Left ventricle myocardium inferior (tissue), 1 donor: Measurements from ENCODE around the gene NFYA. TPM values are rescaled to one million over a fixed set of nuclear protein-coding genes. Genes with fewer than 3 reads are reported as not detected.

Experiments
- DNase-seq: peaks from one replicate; pipeline ENCODE4 v3.0.0-alpha.2; 2020
- H3K27ac ChIP-seq: fragments of 200-600 bp; replicated peaks from 2 replicates; pipeline ENCODE4 v1.8.0; 2021
- H3K27me3 ChIP-seq: fragments of 200-600 bp; 2 replicates; pipeline ENCODE4 v1.8.0; 2021; ENCODE audit warnings: low read depth
- H3K36me3 ChIP-seq: fragments of 200-600 bp; 2 replicates; pipeline ENCODE4 v1.8.0; 2021
- H3K4me1 ChIP-seq: fragments of 200-600 bp; 2 replicates; pipeline ENCODE4 v1.8.0; 2021
- H3K4me3 ChIP-seq: fragments of 200-600 bp; 2 replicates; pipeline ENCODE4 v1.8.0; 2021; ENCODE audit warnings: mild to moderate bottlenecking, moderate library complexity
- H3K9me3 ChIP-seq: fragments of 200-600 bp; replicated peaks from 2 replicates; pipeline ENCODE4 v1.8.0; 2021
- intact Hi-C: fragments of 100-400 bp; cut with micrococcal nuclease; formaldehyde crosslinking; loops from one replicate; pipeline ENCODE4 v1.11.0; 2022
- total RNA-seq: library from RNA; stranded (reverse); fragmentation: NEBNext Ultra II Directional; extraction: Animal tissue kit (Norgen Biotek cat#: 25700); gene quantifications from one replicate; pipeline ENCODE4 v1.2.1, GENCODE V29; 2021
- TF ChIP-seq, protein P1 (sequence below): fragments of 200-600 bp; IDR thresholded peaks from 2 replicates; pipeline ENCODE4 v1.8.0; 2021; ENCODE audit warnings: antibody characterized with exemption, mild to moderate bottlenecking, borderline replicate concordance
- donor health status: DM: no; HTN: yes; CAD: no; lungs with severe emphysema.

The NFYA gene
- total RNA-seq, 1 donor from 2014 or later: 12.5 TPM

DNA sequence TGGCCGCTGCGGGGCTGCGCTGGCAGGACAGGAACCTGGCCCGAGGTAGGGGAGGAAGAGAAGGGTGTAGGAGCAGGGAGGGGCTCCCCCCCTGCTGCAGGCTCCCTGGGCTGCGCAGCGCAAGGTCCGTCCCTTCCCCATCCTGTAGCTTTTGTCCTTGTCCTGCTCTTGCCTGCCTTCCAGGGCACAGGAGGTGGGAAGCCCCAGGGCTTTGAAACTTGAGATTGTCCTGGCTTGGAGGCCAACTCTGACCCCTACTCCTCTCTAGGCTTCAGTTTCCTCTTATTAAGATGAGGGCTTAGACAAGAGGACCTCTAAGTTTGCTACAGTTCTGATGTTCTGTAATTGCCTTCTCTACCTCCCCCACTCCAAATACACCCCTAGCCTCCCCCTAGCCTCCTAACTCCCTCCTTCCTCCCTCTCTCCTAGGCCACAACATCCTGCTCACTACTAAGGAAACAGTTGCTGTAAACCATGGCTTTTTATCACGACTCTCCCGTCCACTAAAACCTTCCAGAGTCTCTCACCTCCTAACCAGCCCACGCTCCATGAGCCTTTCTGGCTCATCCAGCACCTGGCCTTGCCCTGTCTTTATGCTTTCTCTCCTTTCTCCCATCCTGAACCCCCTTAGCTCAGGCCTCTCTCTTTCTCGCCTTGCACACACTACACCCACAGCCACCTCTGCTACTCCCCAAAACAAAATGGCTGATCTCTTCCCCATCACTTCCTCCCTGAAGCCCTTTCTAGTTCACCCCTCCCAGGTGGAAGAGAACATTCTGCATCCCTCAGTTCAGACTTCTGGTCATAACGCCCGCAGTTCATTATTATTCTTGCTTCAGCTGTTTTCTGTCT, 44.0 kb upstream of the NFYA start:
- Histone ChIP-seq H3K27me3 (no peaks in the 10 kb centered on the region), H3K36me3 (no peaks in the 10 kb centered on the region), H3K4me3 (peak overlapping the region; percentile 69), H3K9me3 (no peaks in the 10 kb centered on the region), H3K27ac (peak overlapping the region; percentile 80), H3K4me1 (peaks cover 18% of the 10 kb centered on the region)
- DNase-seq: no peak
- intact Hi-C loops: no loop called here
- TF ChIP-seq, protein P1, sequence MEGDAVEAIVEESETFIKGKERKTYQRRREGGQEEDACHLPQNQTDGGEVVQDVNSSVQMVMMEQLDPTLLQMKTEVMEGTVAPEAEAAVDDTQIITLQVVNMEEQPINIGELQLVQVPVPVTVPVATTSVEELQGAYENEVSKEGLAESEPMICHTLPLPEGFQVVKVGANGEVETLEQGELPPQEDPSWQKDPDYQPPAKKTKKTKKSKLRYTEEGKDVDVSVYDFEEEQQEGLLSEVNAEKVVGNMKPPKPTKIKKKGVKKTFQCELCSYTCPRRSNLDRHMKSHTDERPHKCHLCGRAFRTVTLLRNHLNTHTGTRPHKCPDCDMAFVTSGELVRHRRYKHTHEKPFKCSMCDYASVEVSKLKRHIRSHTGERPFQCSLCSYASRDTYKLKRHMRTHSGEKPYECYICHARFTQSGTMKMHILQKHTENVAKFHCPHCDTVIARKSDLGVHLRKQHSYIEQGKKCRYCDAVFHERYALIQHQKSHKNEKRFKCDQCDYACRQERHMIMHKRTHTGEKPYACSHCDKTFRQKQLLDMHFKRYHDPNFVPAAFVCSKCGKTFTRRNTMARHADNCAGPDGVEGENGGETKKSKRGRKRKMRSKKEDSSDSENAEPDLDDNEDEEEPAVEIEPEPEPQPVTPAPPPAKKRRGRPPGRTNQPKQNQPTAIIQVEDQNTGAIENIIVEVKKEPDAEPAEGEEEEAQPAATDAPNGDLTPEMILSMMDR: no peak

DNA sequence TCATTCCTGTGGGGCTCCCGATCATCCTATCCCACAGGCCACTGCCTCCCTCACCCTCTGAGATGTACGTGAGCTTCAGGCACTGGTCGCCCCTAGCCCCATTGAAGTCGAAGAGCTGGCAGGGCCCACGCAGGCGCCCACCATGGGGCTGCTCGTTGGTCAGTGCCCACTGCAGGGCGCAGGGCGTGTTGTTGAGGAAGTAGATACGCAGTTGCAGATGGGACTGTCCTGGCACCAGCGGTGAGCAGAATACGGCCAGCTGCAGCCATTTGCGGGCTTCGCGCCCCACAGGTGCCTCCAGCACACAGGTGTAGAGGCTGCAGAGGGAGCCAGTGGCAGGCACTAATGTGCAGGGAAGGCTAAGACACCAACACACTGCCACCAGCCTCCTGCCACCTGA, 39.9 kb upstream of the NFYA start:
- Histone ChIP-seq H3K36me3 (no peaks in the 10 kb centered on the region), H3K9me3 (no peaks in the 10 kb centered on the region), H3K4me3 (no peak overlapping the region), H3K27ac (no peak overlapping the region), H3K4me1 (peaks cover 9% of the 10 kb centered on the region), H3K27me3 (no peaks in the 10 kb centered on the region)
- DNase-seq: no peak
- TF ChIP-seq, protein P1: no peak
- intact Hi-C loops: no loop called here

GRCh38 chr6:41033776-41034175, 39.0 kb upstream of the NFYA start:
- H3K36me3 ChIP-seq: no peaks in the 10 kb centered on the region

DNA sequence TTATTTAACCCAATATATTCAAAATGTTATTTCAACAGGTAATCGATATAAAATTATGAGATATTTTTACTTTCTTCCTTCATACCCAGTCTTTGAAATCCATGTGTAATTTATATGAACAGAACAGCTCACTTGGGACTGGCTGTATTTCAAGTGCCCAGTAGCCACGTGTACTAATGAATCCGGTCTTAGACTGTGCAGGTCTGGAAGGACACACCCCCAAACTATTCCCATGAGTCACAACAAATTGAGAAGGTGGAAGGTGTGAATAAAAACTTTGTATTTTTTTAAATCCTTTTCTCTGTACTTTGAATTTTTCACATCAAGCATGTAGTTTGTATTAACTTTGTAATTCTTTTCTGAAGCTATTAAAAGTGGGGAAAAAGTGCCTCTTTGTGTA, 36.6 kb upstream of the NFYA start:
- intact Hi-C loops: no loop called here
- H3K27me3 ChIP-seq: no peaks in the 10 kb centered on the region
- no peak for DNase-seq

More at GRCh38 chr6:41033776-41034175, 39.0 kb upstream of the NFYA start:
- no peak overlapping the region for H3K27ac ChIP-seq
- no peak for DNase-seq
- intact Hi-C loops: no loop called here
- H3K9me3 ChIP-seq: no peaks in the 10 kb centered on the region
- no peak overlapping the region for H3K4me3 ChIP-seq
- peaks cover 1% of the 10 kb centered on the region for H3K4me1 ChIP-seq
- no peaks in the 10 kb centered on the region for H3K27me3 ChIP-seq
- TF ChIP-seq, protein P1: no peak

DNA sequence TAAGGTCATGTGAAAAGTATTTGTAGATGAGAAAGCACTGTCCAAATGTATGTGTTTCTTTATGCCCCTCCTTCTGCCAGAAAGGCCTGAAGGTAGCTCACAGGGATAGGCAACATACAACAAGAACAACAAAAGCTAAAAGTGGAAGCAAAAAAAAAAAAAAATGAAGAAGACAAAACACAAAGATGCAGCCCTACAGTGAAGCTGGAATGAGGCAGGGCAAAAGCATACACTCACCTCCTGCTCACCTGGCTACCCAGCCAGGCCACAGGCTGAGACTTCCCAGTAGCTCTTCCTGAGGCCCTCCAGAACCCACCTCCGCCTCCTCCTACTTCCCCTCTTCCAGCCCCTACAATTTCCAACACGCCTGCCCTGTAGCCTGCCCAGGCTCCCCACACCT, 36.2 kb upstream of the NFYA start:
- no peaks in the 10 kb centered on the region for H3K36me3 ChIP-seq
- intact Hi-C loops: no loop called here
- TF ChIP-seq, protein P1: no peak

More for the DNA sequence above, 36.6 kb upstream of the NFYA start:
- Histone ChIP-seq H3K27ac (no peak overlapping the region), H3K4me1 (peaks cover 7% of the 10 kb centered on the region), H3K36me3 (no peaks in the 10 kb centered on the region), H3K9me3 (no peaks in the 10 kb centered on the region), H3K4me3 (no peak overlapping the region)
- TF ChIP-seq, protein P1: no peak

More for the DNA sequence above, 36.2 kb upstream of the NFYA start:
- no peaks in the 10 kb centered on the region for H3K27me3 ChIP-seq
- no peak for DNase-seq
- H3K4me3 ChIP-seq: no peak overlapping the region
- H3K9me3 ChIP-seq: no peaks in the 10 kb centered on the region
- no peak overlapping the region for H3K27ac ChIP-seq
- H3K4me1 ChIP-seq: peaks cover 7% of the 10 kb centered on the region
